Measurements from ENCODE around the gene HECTD1.
"Not testable (repeated sequence)": the region's sequence is repeated elsewhere in the genome, so short reads cannot be mapped to it uniquely, and the experiment has no call there.

Gene HECTD1

GRCh38 chr14:31232081-31232480 lies 24.5 kb upstream of the HECTD1 start:
- DNase-seq (ENCODE audit: extremely low read depth, low read depth), result no peak
- no peak for TF ChIP-seq CTCF (IDR thresholded peaks at IDR 0.05; ENCODE audit: low read depth, low read length, missing control alignments)
- no peak overlapping the region for H3K4me3 ChIP-seq (replicated peaks; ENCODE audit: low read depth, low read length)

- not testable (repeated sequence) for DNase-seq (ENCODE audit: extremely low read depth, low read depth)
Measured at GRCh38 chr14:31231272-31231671, 23.7 kb upstream of the HECTD1 start.

GRCh38 chr14:31230573-31230958 lies 23.0 kb upstream of the HECTD1 start:
- TF ChIP-seq CTCF (IDR thresholded peaks at IDR 0.05; ENCODE audit: low read depth, low read length, missing control alignments), result no peak
- no peak for DNase-seq (ENCODE audit: extremely low read depth, low read depth)
- no peak overlapping the region for H3K4me3 ChIP-seq (replicated peaks; ENCODE audit: low read depth, low read length)

More at GRCh38 chr14:31231272-31231671, 23.7 kb upstream of the HECTD1 start:
- not testable (repeated sequence) for H3K4me3 ChIP-seq (replicated peaks; ENCODE audit: low read depth, low read length)

- TF ChIP-seq CTCF (IDR thresholded peaks at IDR 0.05; ENCODE audit: low read depth, low read length, missing control alignments), result no peak
- DNase-seq (ENCODE audit: extremely low read depth, low read depth), result no peak
- no peak overlapping the region for H3K4me3 ChIP-seq (replicated peaks; ENCODE audit: low read depth, low read length)
Measured at GRCh38 chr14:31229638-31230572, 22.3 kb upstream of the HECTD1 start.

GRCh38 chr14:31229009-31229408 lies 21.4 kb upstream of the HECTD1 start:
- no peak for DNase-seq (ENCODE audit: extremely low read depth, low read depth)
- TF ChIP-seq CTCF (IDR thresholded peaks at IDR 0.05; ENCODE audit: low read depth, low read length, missing control alignments), result no peak
- H3K4me3 ChIP-seq (replicated peaks; ENCODE audit: low read depth, low read length), result no peak overlapping the region

GRCh38 chr14:31228533-31228932 lies 20.9 kb upstream of the HECTD1 start:
- no peak for TF ChIP-seq CTCF (IDR thresholded peaks at IDR 0.05; ENCODE audit: low read depth, low read length, missing control alignments)
- no peak overlapping the region for H3K4me3 ChIP-seq (replicated peaks; ENCODE audit: low read depth, low read length)
- no peak for DNase-seq (ENCODE audit: extremely low read depth, low read depth)

- no peak for TF ChIP-seq CTCF (IDR thresholded peaks at IDR 0.05; ENCODE audit: low read depth, low read length, missing control alignments)
- DNase-seq (ENCODE audit: extremely low read depth, low read depth), result no peak
- H3K4me3 ChIP-seq (replicated peaks; ENCODE audit: low read depth, low read length), result no peak overlapping the region
Measured at GRCh38 chr14:31224808-31225207, 17.2 kb upstream of the HECTD1 start.
